ENCODE measurements around the gene TAX1BP3.

The TAX1BP3 gene

GRCh38 chr17:3659541-3660111 is 8.8 kb downstream of the TAX1BP3 start:
- no peaks in the 10 kb centered on the region for H3F3A ChIP-seq (ENCODE audit: low read depth)
- no peak overlapping the region for H3K4me2 ChIP-seq (ENCODE audit: low read depth, low read length, poor library complexity, severe bottlenecking)
- no peak overlapping the region for H3K4me3 ChIP-seq (ENCODE audit: low read length, poor library complexity, severe bottlenecking)
- no peaks in the 10 kb centered on the region for H3K9me2 ChIP-seq (replicated peaks; ENCODE audit: low read depth, low read length)
- H3K9me3 ChIP-seq (ENCODE audit: insufficient read depth, low read depth, low read length): no peaks in the 10 kb centered on the region
- H3K27me3 ChIP-seq (ENCODE audit: insufficient read depth, low read length, poor library complexity, severe bottlenecking): no peaks in the 10 kb centered on the region
- H3K36me3 ChIP-seq (ENCODE audit: insufficient read depth, low read length): no peaks in the 10 kb centered on the region
- no peak overlapping the region for H3K9ac ChIP-seq (ENCODE audit: low read depth, low read length, poor library complexity, severe bottlenecking)
- TF ChIP-seq CTCF (conservative IDR thresholded peaks at IDR 0.05; ENCODE audit: low read length) (no peak), EZH2phosphoT487 (IDR thresholded peaks at IDR 0.05; ENCODE audit: borderline replicate concordance) (no peak)
- no peaks in the 10 kb centered on the region for H3K79me2 ChIP-seq (ENCODE audit: insufficient read depth, low read length)
- no peaks in the 10 kb centered on the region for H4K20me1 ChIP-seq (ENCODE audit: insufficient read depth, low read length, poor library complexity, severe bottlenecking)
- no peak overlapping the region for H2AFZ ChIP-seq (ENCODE audit: low read length)
- H3K4me1 ChIP-seq (ENCODE audit: insufficient read depth, low read length, poor library complexity, severe bottlenecking): no peaks in the 10 kb centered on the region

GRCh38 chr17:3658784-3659449 is 9.5 kb downstream of the TAX1BP3 start:
- no peaks in the 10 kb centered on the region for H3K9me2 ChIP-seq (replicated peaks; ENCODE audit: low read depth, low read length)
- H3K9me3 ChIP-seq (ENCODE audit: insufficient read depth, low read depth, low read length): no peaks in the 10 kb centered on the region
- H3K4me1 ChIP-seq (ENCODE audit: insufficient read depth, low read length, poor library complexity, severe bottlenecking): no peaks in the 10 kb centered on the region
- H3K9ac ChIP-seq (ENCODE audit: low read depth, low read length, poor library complexity, severe bottlenecking): no peak overlapping the region
- no peak overlapping the region for H3K4me3 ChIP-seq (ENCODE audit: low read length, poor library complexity, severe bottlenecking)
- H3K36me3 ChIP-seq (ENCODE audit: insufficient read depth, low read length): no peaks in the 10 kb centered on the region
- H4K20me1 ChIP-seq (ENCODE audit: insufficient read depth, low read length, poor library complexity, severe bottlenecking): no peaks in the 10 kb centered on the region
- TF ChIP-seq EZH2phosphoT487 (IDR thresholded peaks at IDR 0.05; ENCODE audit: borderline replicate concordance) (no peak), CTCF (conservative IDR thresholded peaks at IDR 0.05; ENCODE audit: low read length) (no peak)
- no peaks in the 10 kb centered on the region for H3F3A ChIP-seq (ENCODE audit: low read depth)
- H3K79me2 ChIP-seq (ENCODE audit: insufficient read depth, low read length): no peaks in the 10 kb centered on the region
- H3K27me3 ChIP-seq (ENCODE audit: insufficient read depth, low read length, poor library complexity, severe bottlenecking): no peaks in the 10 kb centered on the region
- no peak overlapping the region for H3K4me2 ChIP-seq (ENCODE audit: low read depth, low read length, poor library complexity, severe bottlenecking)
- H2AFZ ChIP-seq (ENCODE audit: low read length): no peak overlapping the region

- TF ChIP-seq EZH2phosphoT487 (IDR thresholded peaks at IDR 0.05; ENCODE audit: borderline replicate concordance) (no peak), CTCF (conservative IDR thresholded peaks at IDR 0.05; ENCODE audit: low read length) (no peak)
- H2AFZ ChIP-seq (ENCODE audit: low read length): no peak overlapping the region
- H3K27me3 ChIP-seq (ENCODE audit: insufficient read depth, low read length, poor library complexity, severe bottlenecking): no peaks in the 10 kb centered on the region
- H4K20me1 ChIP-seq (ENCODE audit: insufficient read depth, low read length, poor library complexity, severe bottlenecking): no peaks in the 10 kb centered on the region
- no peak overlapping the region for H3K9ac ChIP-seq (ENCODE audit: low read depth, low read length, poor library complexity, severe bottlenecking)
- H3K36me3 ChIP-seq (ENCODE audit: insufficient read depth, low read length): no peaks in the 10 kb centered on the region
- no peaks in the 10 kb centered on the region for H3F3A ChIP-seq (ENCODE audit: low read depth)
- H3K4me2 ChIP-seq (ENCODE audit: low read depth, low read length, poor library complexity, severe bottlenecking): no peak overlapping the region
- H3K4me3 ChIP-seq (ENCODE audit: low read length, poor library complexity, severe bottlenecking): no peak overlapping the region
- no peaks in the 10 kb centered on the region for H3K4me1 ChIP-seq (ENCODE audit: insufficient read depth, low read length, poor library complexity, severe bottlenecking)
- H3K9me2 ChIP-seq (replicated peaks; ENCODE audit: low read depth, low read length): no peaks in the 10 kb centered on the region
- H3K79me2 ChIP-seq (ENCODE audit: insufficient read depth, low read length): no peaks in the 10 kb centered on the region
- H3K9me3 ChIP-seq (ENCODE audit: insufficient read depth, low read depth, low read length): no peaks in the 10 kb centered on the region
Observed at GRCh38 chr17:3657874-3658783, 10.2 kb downstream of the TAX1BP3 start.

All from Loucy (cell line).